Caco-2 (cell line): ENCODE data around the gene ZNF268. TPM values are rescaled to one million over a fixed set of nuclear protein-coding genes. Genes with fewer than 3 reads are reported as not detected.

ENCODE experiments used
- BruUV-seq: library from RNA; stranded (reverse); fragments of 400-500 nt; replicated peaks from 2 replicates; lab custom pipeline; 2021; lab: Mats Ljungman, UMichigan
- CTCF ChIA-PET: fragments of 300-600 bp; sonication (Branson Sonifier 250); formaldehyde crosslinking; loops from one replicate; lab custom pipeline; 2022; ENCODE audit warnings: antibody characterized with exemption; lab: Charles Lee
- POLR2A ChIA-PET: fragments of 300-600 bp; sonication (Branson Sonifier 250); formaldehyde crosslinking; loops from one replicate; lab custom pipeline; 2022; ENCODE audit warnings: antibody characterized with exemption; lab: Charles Lee
- DNase-seq, 2 experiments: peaks; one replicate each; pipeline versions ENCODE4 v3.0.0 to v3.0.0-alpha.2; 2020 to 2022
- H3K27me3 ChIP-seq: replicated peaks from 2 replicates; pipeline ENCODE4 v1.6.0; 2011; ENCODE audit warnings: low read length; ENCODE audit not compliant: control insufficient read depth, insufficient read depth
- H3K36me3 ChIP-seq: 2 replicates; pipeline ENCODE4 v1.5.1; 2011; ENCODE audit warnings: low read length; ENCODE audit not compliant: control insufficient read depth, insufficient read depth
- H3K4me1 ChIP-seq: fragments of 250-450 bp; sonication (Bioruptor Pico); 2 replicates; pipeline ENCODE4 v1.5.1; 2020; ENCODE audit warnings: mild to moderate bottlenecking
- H3K4me3 ChIP-seq: 2 replicates; pipeline ENCODE4 v1.5.1; 2011; ENCODE audit warnings: low read depth, mild to moderate bottlenecking, control low read depth, low read length
- H3K9me3 ChIP-seq: fragments of 250-450 bp; sonication (Bioruptor Pico); 2 replicates; pipeline ENCODE4 v1.5.1; 2020; ENCODE audit warnings: mild to moderate bottlenecking, moderate library complexity
- H3K27ac Mint-ChIP-seq: one replicate; pipeline ENCODE4 v1.8.0; 2022; ENCODE audit warnings: mixed read lengths; ENCODE audit not compliant: unreplicated experiment
- H3K27me3 Mint-ChIP-seq: one replicate; pipeline ENCODE4 v1.8.0; 2022; ENCODE audit warnings: mixed read lengths; ENCODE audit not compliant: insufficient read depth, unreplicated experiment
- H3K36me3 Mint-ChIP-seq: one replicate; pipeline ENCODE4 v1.8.0; 2022; ENCODE audit warnings: mild to moderate bottlenecking, mixed read lengths; ENCODE audit not compliant: insufficient read depth, unreplicated experiment
- H3K4me1 Mint-ChIP-seq: one replicate; pipeline ENCODE4 v1.8.0; 2022; ENCODE audit warnings: low read depth, mixed read lengths; ENCODE audit not compliant: unreplicated experiment
- H3K4me3 Mint-ChIP-seq: one replicate; pipeline ENCODE4 v1.8.0; 2022; ENCODE audit warnings: mild to moderate bottlenecking, moderate library complexity, mixed read lengths; ENCODE audit not compliant: unreplicated experiment
- H3K9me3 Mint-ChIP-seq: one replicate; pipeline ENCODE4 v1.8.0; 2022; ENCODE audit warnings: mixed read lengths; ENCODE audit not compliant: unreplicated experiment
- CTCF ChIP-seq, 2 experiments: fragments of 200-600 bp in 1 of 2; IDR thresholded peaks; 1 replicate in 1 of 2; 2 replicates in 1 of 2; pipeline versions ENCODE4 v1.5.1 to v1.8.0; 2011 to 2022; ENCODE audit warnings: antibody characterized with exemption in 1 of 2, control low read depth in 1 of 2, inconsistent platforms in 1 of 2, low read depth in 1 of 2, low read length in 1 of 2, mild to moderate bottlenecking in 1 of 2, moderate library complexity in 1 of 2; ENCODE audit not compliant: insufficient read depth in 1 of 2, severe bottlenecking in 1 of 2, unreplicated experiment in 1 of 2
- intact Hi-C: fragments of 100-400 bp; cut with micrococcal nuclease; formaldehyde crosslinking; loops from one replicate; pipeline ENCODE4 v1.10.0; 2022; ENCODE audit not compliant: unreplicated experiment
- total RNA-seq: library from RNA; stranded (reverse); gene quantifications from 2 replicates; pipeline ENCODE4 v1.2.3, GENCODE V29; 2022

Gene ZNF268
- total RNA-seq, 1 experiment from 2014 or later: 32.0 TPM

- no peak for TF ChIP-seq CTCF (IDR thresholded peaks at IDR 0.05; ENCODE audit: insufficient read depth in 1 of 2, low read depth in 1 of 2, low read length in 1 of 2, severe bottlenecking in 1 of 2, unreplicated experiment in 1 of 2)
- Mint-ChIP-seq H3K4me3 (no peak overlapping the region), H3K27me3 (no peaks in the 10 kb centered on the region), H3K36me3 (no peaks in the 10 kb centered on the region), H3K9me3 (peaks cover 42% of the 10 kb centered on the region), H3K27ac (no peak overlapping the region), H3K4me1 (no peaks in the 10 kb centered on the region)
- ChIA-PET CTCF (no interaction called here), POLR2A (no interaction called here)
- BruUV-seq: no TSS peak
- DNase-seq: no peak
- Histone ChIP-seq H3K4me1 (no peaks in the 10 kb centered on the region), H3K27me3 (no peaks in the 10 kb centered on the region), H3K4me3 (no peak overlapping the region), H3K9me3 (peaks cover 6% of the 10 kb centered on the region; the same call in 1 of the 2 replicates), H3K36me3 (no peaks in the 10 kb centered on the region)
- intact Hi-C loops: no loop called here
These were observed 39.9 kb downstream of the ZNF268 start for GRCh38 chr12:133221241-133221640.

GRCh38 chr12:133222211-133222610 is 40.9 kb downstream of the ZNF268 start:
- no peak for TF ChIP-seq CTCF (IDR thresholded peaks at IDR 0.05; ENCODE audit: insufficient read depth in 1 of 2, low read depth in 1 of 2, low read length in 1 of 2, severe bottlenecking in 1 of 2, unreplicated experiment in 1 of 2)
- Histone ChIP-seq H3K27me3 (no peaks in the 10 kb centered on the region), H3K9me3 (no peaks in the 10 kb centered on the region; the same call in 1 of the 2 replicates), H3K4me3 (no peak overlapping the region), H3K36me3 (no peaks in the 10 kb centered on the region), H3K4me1 (no peaks in the 10 kb centered on the region)
- Mint-ChIP-seq H3K27me3 (no peaks in the 10 kb centered on the region), H3K27ac (no peak overlapping the region), H3K4me1 (no peaks in the 10 kb centered on the region), H3K4me3 (no peak overlapping the region), H3K9me3 (peaks cover 42% of the 10 kb centered on the region), H3K36me3 (no peaks in the 10 kb centered on the region)
- CTCF ChIA-PET: no interaction called here
- intact Hi-C loops: no loop called here
- no TSS peak for BruUV-seq
- DNase-seq: no peak
- POLR2A ChIA-PET: no interaction called here

- Mint-ChIP-seq H3K36me3 (peaks cover 5% of the 10 kb centered on the region), H3K27ac (no peak overlapping the region), H3K4me1 (no peaks in the 10 kb centered on the region), H3K9me3 (peaks cover 37% of the 10 kb centered on the region), H3K27me3 (no peaks in the 10 kb centered on the region), H3K4me3 (no peak overlapping the region)
- CTCF ChIA-PET: no interaction called here
- H3K27me3 ChIP-seq: no peaks in the 10 kb centered on the region
- no peak overlapping the region for H3K4me3 ChIP-seq
- H3K9me3 ChIP-seq: no peaks in the 10 kb centered on the region; the same call in 1 of the 2 replicates
- no TSS peak for BruUV-seq
- intact Hi-C loops: no loop called here
- H3K36me3 ChIP-seq: no peaks in the 10 kb centered on the region
- H3K4me1 ChIP-seq: no peaks in the 10 kb centered on the region
- TF ChIP-seq CTCF (IDR thresholded peaks at IDR 0.05; ENCODE audit: insufficient read depth in 1 of 2, low read depth in 1 of 2, low read length in 1 of 2, severe bottlenecking in 1 of 2, unreplicated experiment in 1 of 2): no peak
- POLR2A ChIA-PET: no interaction called here
- DNase-seq: no peak
These were observed 44.2 kb downstream of the ZNF268 start for GRCh38 chr12:133225527-133225926.
